Caco-2 (cell line): Measurements from ENCODE around the gene VNN1. TPM values are rescaled to one million over a fixed set of nuclear protein-coding genes. Genes with fewer than 3 reads are reported as not detected.

Experiments
- BruUV-seq: library from RNA; stranded (reverse); fragments of 400-500 nt; replicated peaks from 2 replicates; lab custom pipeline; 2021; lab: Mats Ljungman, UMichigan
- CTCF ChIA-PET: fragments of 300-600 bp; sonication (Branson Sonifier 250); formaldehyde crosslinking; loops from one replicate; lab custom pipeline; 2022; ENCODE audit warnings: antibody characterized with exemption; lab: Charles Lee
- POLR2A ChIA-PET: fragments of 300-600 bp; sonication (Branson Sonifier 250); formaldehyde crosslinking; loops from one replicate; lab custom pipeline; 2022; ENCODE audit warnings: antibody characterized with exemption; lab: Charles Lee
- DNase-seq, 2 experiments: peaks; one replicate each; pipeline versions ENCODE4 v3.0.0 to v3.0.0-alpha.2; 2020 to 2022
- H3K27me3 ChIP-seq: replicated peaks from 2 replicates; pipeline ENCODE4 v1.6.0; 2011; ENCODE audit warnings: low read length; ENCODE audit not compliant: control insufficient read depth, insufficient read depth
- H3K36me3 ChIP-seq: 2 replicates; pipeline ENCODE4 v1.5.1; 2011; ENCODE audit warnings: low read length; ENCODE audit not compliant: control insufficient read depth, insufficient read depth
- H3K4me1 ChIP-seq: fragments of 250-450 bp; sonication (Bioruptor Pico); 2 replicates; pipeline ENCODE4 v1.5.1; 2020; ENCODE audit warnings: mild to moderate bottlenecking
- H3K4me3 ChIP-seq: 2 replicates; pipeline ENCODE4 v1.5.1; 2011; ENCODE audit warnings: low read depth, mild to moderate bottlenecking, control low read depth, low read length
- H3K9me3 ChIP-seq: fragments of 250-450 bp; sonication (Bioruptor Pico); 2 replicates; pipeline ENCODE4 v1.5.1; 2020; ENCODE audit warnings: mild to moderate bottlenecking, moderate library complexity
- H3K27ac Mint-ChIP-seq: one replicate; pipeline ENCODE4 v1.8.0; 2022; ENCODE audit warnings: mixed read lengths; ENCODE audit not compliant: unreplicated experiment
- H3K27me3 Mint-ChIP-seq: one replicate; pipeline ENCODE4 v1.8.0; 2022; ENCODE audit warnings: mixed read lengths; ENCODE audit not compliant: insufficient read depth, unreplicated experiment
- H3K36me3 Mint-ChIP-seq: one replicate; pipeline ENCODE4 v1.8.0; 2022; ENCODE audit warnings: mild to moderate bottlenecking, mixed read lengths; ENCODE audit not compliant: insufficient read depth, unreplicated experiment
- H3K4me1 Mint-ChIP-seq: one replicate; pipeline ENCODE4 v1.8.0; 2022; ENCODE audit warnings: low read depth, mixed read lengths; ENCODE audit not compliant: unreplicated experiment
- H3K4me3 Mint-ChIP-seq: one replicate; pipeline ENCODE4 v1.8.0; 2022; ENCODE audit warnings: mild to moderate bottlenecking, moderate library complexity, mixed read lengths; ENCODE audit not compliant: unreplicated experiment
- H3K9me3 Mint-ChIP-seq: one replicate; pipeline ENCODE4 v1.8.0; 2022; ENCODE audit warnings: mixed read lengths; ENCODE audit not compliant: unreplicated experiment
- CTCF ChIP-seq, 2 experiments: fragments of 200-600 bp in 1 of 2; IDR thresholded peaks; 1 replicate in 1 of 2; 2 replicates in 1 of 2; pipeline versions ENCODE4 v1.5.1 to v1.8.0; 2011 to 2022; ENCODE audit warnings: antibody characterized with exemption in 1 of 2, control low read depth in 1 of 2, inconsistent platforms in 1 of 2, low read depth in 1 of 2, low read length in 1 of 2, mild to moderate bottlenecking in 1 of 2, moderate library complexity in 1 of 2; ENCODE audit not compliant: insufficient read depth in 1 of 2, severe bottlenecking in 1 of 2, unreplicated experiment in 1 of 2
- intact Hi-C: fragments of 100-400 bp; cut with micrococcal nuclease; formaldehyde crosslinking; loops from one replicate; pipeline ENCODE4 v1.10.0; 2022; ENCODE audit not compliant: unreplicated experiment
- total RNA-seq: library from RNA; stranded (reverse); gene quantifications from 2 replicates; pipeline ENCODE4 v1.2.3, GENCODE V29; 2022

The VNN1 gene
- total RNA-seq, 1 experiment from 2014 or later = not detected

GRCh38 chr6:132751306-132751705 lies 37.5 kb upstream of the VNN1 start:
- no peak for DNase-seq
- intact Hi-C loops = no loop called here
- H3K4me1 ChIP-seq = no peaks in the 10 kb centered on the region
- CTCF ChIA-PET = no interaction called here
- no peak overlapping the region for H3K4me3 ChIP-seq
- Mint-ChIP-seq H3K36me3 (no peaks in the 10 kb centered on the region), H3K9me3 (no peaks in the 10 kb centered on the region), H3K27ac (no peak overlapping the region), H3K4me3 (no peak overlapping the region), H3K27me3 (peaks cover 2% of the 10 kb centered on the region), H3K4me1 (no peaks in the 10 kb centered on the region)
- H3K27me3 ChIP-seq = no peaks in the 10 kb centered on the region
- no peaks in the 10 kb centered on the region for H3K9me3 ChIP-seq
- BruUV-seq = no TSS peak
- POLR2A ChIA-PET = no interaction called here
- H3K36me3 ChIP-seq = no peaks in the 10 kb centered on the region
- TF ChIP-seq CTCF (IDR thresholded peaks at IDR 0.05; ENCODE audit: insufficient read depth in 1 of 2, low read depth in 1 of 2, low read length in 1 of 2, severe bottlenecking in 1 of 2, unreplicated experiment in 1 of 2) = no peak

- no peak for DNase-seq
- POLR2A ChIA-PET = no interaction called here
- no TSS peak for BruUV-seq
- intact Hi-C loops = no loop called here
- H3K9me3 ChIP-seq = no peaks in the 10 kb centered on the region
- no peaks in the 10 kb centered on the region for H3K36me3 ChIP-seq
- no peak overlapping the region for H3K27ac Mint-ChIP-seq
- H3K4me1 Mint-ChIP-seq = no peaks in the 10 kb centered on the region
- H3K27me3 Mint-ChIP-seq = peaks cover under 1% of the 10 kb centered on the region
- no peaks in the 10 kb centered on the region for H3K4me1 ChIP-seq
- no peak overlapping the region for H3K4me3 ChIP-seq
- no peaks in the 10 kb centered on the region for H3K36me3 Mint-ChIP-seq
- CTCF ChIA-PET = no interaction called here
- no peaks in the 10 kb centered on the region for H3K9me3 Mint-ChIP-seq
- no peaks in the 10 kb centered on the region for H3K27me3 ChIP-seq
- TF ChIP-seq CTCF (IDR thresholded peaks at IDR 0.05; ENCODE audit: insufficient read depth in 1 of 2, low read depth in 1 of 2, low read length in 1 of 2, severe bottlenecking in 1 of 2, unreplicated experiment in 1 of 2) = no peak
- H3K4me3 Mint-ChIP-seq = no peak overlapping the region
Observed at GRCh38 chr6:132750455-132751248, 36.8 kb upstream of the VNN1 start.

GRCh38 chr6:132749111-132749510 lies 35.3 kb upstream of the VNN1 start:
- Mint-ChIP-seq H3K27ac (no peak overlapping the region), H3K9me3 (no peaks in the 10 kb centered on the region), H3K36me3 (no peaks in the 10 kb centered on the region), H3K27me3 (no peaks in the 10 kb centered on the region), H3K4me3 (no peak overlapping the region), H3K4me1 (no peaks in the 10 kb centered on the region)
- Histone ChIP-seq H3K27me3 (no peaks in the 10 kb centered on the region), H3K36me3 (no peaks in the 10 kb centered on the region), H3K4me3 (no peak overlapping the region), H3K9me3 (no peaks in the 10 kb centered on the region), H3K4me1 (no peaks in the 10 kb centered on the region)
- TF ChIP-seq CTCF (IDR thresholded peaks at IDR 0.05; ENCODE audit: insufficient read depth in 1 of 2, low read depth in 1 of 2, low read length in 1 of 2, severe bottlenecking in 1 of 2, unreplicated experiment in 1 of 2) = no peak
- DNase-seq = no peak
- BruUV-seq = no TSS peak
- ChIA-PET CTCF (no interaction called here), POLR2A (no interaction called here)
- intact Hi-C loops = no loop called here
